Measurements from ENCODE around the gene UBR4. TPM values are rescaled to one million over a fixed set of nuclear protein-coding genes. Genes with fewer than 3 reads are reported as not detected.

The UBR4 gene
- total RNA-seq, 1 donor from 2014 or later: 167 TPM

GRCh38 chr1:19091196-19091953 lies 118.7 kb downstream of the UBR4 start:
- no peak for DNase-seq (ENCODE audit: low spot score)

- no peak for DNase-seq (ENCODE audit: low spot score)
Measured at GRCh38 chr1:19089524-19089923, 120.5 kb downstream of the UBR4 start.

- DNase-seq (ENCODE audit: low spot score): no peak
Measured at GRCh38 chr1:19088717-19089442, 121.2 kb downstream of the UBR4 start.

- DNase-seq (ENCODE audit: low spot score): no peak
Measured at GRCh38 chr1:19087737-19088594, 122.1 kb downstream of the UBR4 start.

GRCh38 chr1:19087017-19087736 lies 122.9 kb downstream of the UBR4 start:
- no peak for DNase-seq (ENCODE audit: low spot score)

GRCh38 chr1:19086176-19086875 lies 123.7 kb downstream of the UBR4 start:
- DNase-seq (ENCODE audit: low spot score): peak; percentile 46

GRCh38 chr1:19084206-19084738 lies 125.8 kb downstream of the UBR4 start:
- no peak for DNase-seq (ENCODE audit: low spot score)

- DNase-seq (ENCODE audit: low spot score): peak; percentile 65
Measured at GRCh38 chr1:19083081-19083480, 127.0 kb downstream of the UBR4 start.

GRCh38 chr1:19081218-19081893 lies 128.7 kb downstream of the UBR4 start:
- DNase-seq (ENCODE audit: low spot score): peak; percentile 58

- no peak for DNase-seq (ENCODE audit: low spot score)
Measured at GRCh38 chr1:19080721-19081120, 129.3 kb downstream of the UBR4 start.

GRCh38 chr1:19079541-19080472 lies 130.3 kb downstream of the UBR4 start:
- peak; percentile 34 for DNase-seq (ENCODE audit: low spot score)

GRCh38 chr1:19078536-19078935 lies 131.5 kb downstream of the UBR4 start:
- no peak for DNase-seq (ENCODE audit: low spot score)

GRCh38 chr1:19076841-19077616 lies 133.0 kb downstream of the UBR4 start:
- DNase-seq (ENCODE audit: low spot score): no peak

GRCh38 chr1:19074902-19075721 lies 135.0 kb downstream of the UBR4 start:
- DNase-seq (ENCODE audit: low spot score): no peak

- no peak for DNase-seq (ENCODE audit: low spot score)
Measured at GRCh38 chr1:19074361-19074901, 135.6 kb downstream of the UBR4 start.

GRCh38 chr1:19073311-19074186 lies 136.5 kb downstream of the UBR4 start:
- DNase-seq (ENCODE audit: low spot score): no peak

Data from mucosa of gallbladder (tissue), 1 donor.